HG03558 (cell line): ENCODE measurements around the gene ZFAND6.

ENCODE experiments used
- ATAC-seq: cut with Tn5 transposase; IDR thresholded peaks from one replicate; pipeline ENCODE4 v1.9.1; 2021; ENCODE audit warnings: moderate number of reproducible peaks; ENCODE audit not compliant: unreplicated experiment; ENCODE audit errors: extremely low read depth

Gene ZFAND6

GRCh38 chr15:80161468-80162016 lies 102.1 kb downstream of the ZFAND6 start:
- ATAC-seq = no peak

- no peak for ATAC-seq
These were observed 102.6 kb downstream of the ZFAND6 start for GRCh38 chr15:80162059-80162554.

- ATAC-seq = no peak
These were observed 103.7 kb downstream of the ZFAND6 start for GRCh38 chr15:80163217-80163616.

GRCh38 chr15:80163897-80164296 lies 104.4 kb downstream of the ZFAND6 start:
- no peak for ATAC-seq

DNA sequence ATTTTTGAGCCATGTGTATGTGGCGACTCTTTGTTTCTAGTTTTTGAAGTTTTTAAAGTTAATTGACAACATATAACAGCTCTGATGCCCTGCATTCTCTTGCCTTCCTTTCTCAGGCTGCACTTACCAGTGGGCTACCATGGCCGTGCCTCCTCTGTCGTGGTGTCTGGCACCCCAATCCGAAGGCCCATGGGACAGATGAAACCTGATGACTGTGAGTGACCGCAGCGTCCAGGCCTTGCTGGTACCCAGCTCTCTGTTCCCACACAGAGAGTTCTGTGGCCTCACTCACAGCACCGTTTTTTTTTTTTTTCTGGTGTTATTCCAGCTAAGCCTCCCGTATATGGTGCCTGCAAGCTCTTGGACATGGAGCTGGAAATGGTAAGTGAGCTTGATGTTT lies 108.5 kb downstream of the ZFAND6 start:
- ATAC-seq = no peak

DNA sequence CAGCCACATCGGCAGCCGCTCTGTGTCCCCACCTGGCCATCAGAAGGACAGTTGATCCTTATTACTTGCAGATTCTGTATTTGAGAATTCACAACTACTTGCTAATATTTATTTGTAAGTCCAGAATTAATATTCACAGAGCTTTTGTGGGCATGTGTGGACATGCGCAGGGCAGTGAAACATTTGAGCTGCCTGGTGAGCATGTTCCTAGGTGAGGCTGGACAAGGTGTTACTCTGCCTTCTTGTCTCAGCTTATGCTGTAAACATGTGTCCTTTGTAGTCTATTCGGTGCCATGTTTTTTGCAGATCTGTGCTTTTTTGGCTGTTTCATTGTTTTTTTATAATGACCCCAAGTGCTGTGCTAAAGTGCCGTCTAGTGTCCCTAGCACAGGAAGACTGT lies 108.9 kb downstream of the ZFAND6 start:
- no peak for ATAC-seq

DNA sequence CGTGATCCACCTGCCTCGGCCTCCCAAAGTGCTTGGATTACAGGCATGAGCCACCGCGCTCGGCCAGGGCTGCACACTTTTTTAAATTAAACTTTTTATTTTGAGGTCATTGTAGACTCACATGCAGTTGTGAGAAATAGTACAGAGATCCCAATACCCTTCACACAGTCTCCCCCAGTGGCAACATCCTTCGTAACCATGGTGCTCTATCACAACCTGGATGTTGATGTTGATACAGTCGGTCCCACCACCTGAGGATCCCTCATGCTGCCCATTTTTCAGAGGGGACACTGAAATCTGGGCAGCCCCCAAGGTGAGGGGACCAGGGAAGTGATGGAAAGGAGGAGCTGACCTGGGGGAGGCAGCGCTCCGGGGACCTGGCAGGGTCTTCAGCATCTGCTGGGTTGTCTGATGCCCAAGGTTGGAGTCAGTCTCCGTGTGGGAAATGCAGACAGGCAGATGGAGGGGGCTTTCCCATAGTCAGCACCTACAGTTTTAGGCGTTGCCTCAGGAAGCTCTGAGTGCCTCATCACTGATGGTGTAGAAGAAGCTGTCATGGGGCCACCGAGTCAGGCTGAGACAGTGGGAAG lies 110.4 kb downstream of the ZFAND6 start:
- ATAC-seq = no peak

DNA sequence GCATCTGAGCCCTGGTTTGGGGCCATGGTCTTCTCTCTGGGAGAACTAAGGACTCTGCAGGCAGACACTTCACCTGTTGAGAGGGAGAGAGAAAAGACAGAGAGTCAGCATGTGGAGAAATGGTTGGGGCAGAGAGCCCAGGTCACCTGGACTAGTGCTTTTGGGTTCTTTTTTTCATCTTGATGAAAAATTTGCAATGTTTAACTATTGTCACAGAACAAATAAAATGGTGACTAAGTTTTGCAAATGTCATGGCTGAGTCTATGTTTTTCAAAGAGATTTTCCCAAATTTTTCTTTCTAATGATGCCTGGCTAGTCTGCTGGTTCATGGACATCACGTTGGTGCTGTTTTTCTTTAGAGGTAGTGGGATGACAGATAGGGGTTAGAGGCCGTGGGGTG lies 111.1 kb downstream of the ZFAND6 start:
- no peak for ATAC-seq

- ATAC-seq = no peak
These were observed 112.3 kb downstream of the ZFAND6 start for GRCh38 chr15:80171787-80172186.

DNA sequence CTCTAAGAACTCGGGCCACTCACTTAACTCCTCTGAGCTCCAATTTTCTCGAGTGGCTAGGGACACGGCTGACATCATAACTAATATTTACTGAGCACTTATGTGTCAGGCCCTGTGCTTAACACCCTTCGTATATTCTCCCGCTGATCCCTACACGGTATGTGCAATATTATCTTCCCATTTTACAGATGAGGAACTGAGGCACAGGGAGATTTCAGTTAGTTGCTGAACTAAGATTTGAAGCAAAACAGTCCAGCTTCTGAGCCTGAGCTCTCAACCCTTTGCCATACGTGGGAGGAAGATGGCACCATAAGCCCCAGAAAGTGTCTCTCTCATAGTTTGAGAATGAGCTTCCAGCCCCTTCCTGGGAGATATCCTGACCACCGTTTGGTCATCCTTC lies 112.9 kb downstream of the ZFAND6 start:
- no peak for ATAC-seq

GRCh38 chr15:80173022-80173759 lies 113.7 kb downstream of the ZFAND6 start:
- ATAC-seq = no peak

DNA sequence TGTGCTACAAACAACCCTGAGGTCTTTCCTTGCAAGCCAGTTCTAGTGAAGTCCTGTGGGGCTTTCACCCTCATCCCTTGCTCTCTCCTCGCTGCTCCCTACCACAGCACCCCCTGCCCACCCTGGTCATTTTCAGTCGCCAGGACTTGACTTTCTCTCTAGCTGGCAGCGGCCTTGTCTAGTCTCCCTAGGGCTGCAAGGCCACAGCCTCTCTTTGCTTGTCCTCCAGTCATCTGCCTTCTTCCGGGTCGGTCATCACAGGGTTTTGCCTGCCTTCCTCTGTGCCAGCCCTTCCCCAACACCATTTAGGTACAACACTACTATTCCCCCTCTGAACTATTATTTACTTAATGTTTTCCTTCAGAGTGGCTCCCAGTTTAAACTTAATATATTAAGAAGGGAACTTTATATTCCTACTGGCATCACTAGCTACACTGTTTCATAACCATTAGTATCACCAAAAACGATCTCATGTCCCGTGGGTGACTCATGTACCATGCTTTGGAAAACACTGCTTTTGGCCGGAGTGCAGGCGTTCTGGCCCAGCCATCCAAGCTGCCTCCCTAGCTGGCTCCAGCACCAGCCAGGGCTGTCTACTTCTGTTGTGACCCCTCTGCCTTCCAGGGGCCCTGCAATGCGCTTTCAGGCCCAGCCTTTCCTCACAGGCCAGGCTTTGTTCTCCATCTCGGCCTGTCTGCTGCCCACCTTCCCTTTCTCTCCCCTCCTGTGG lies 114.7 kb downstream of the ZFAND6 start:
- no peak for ATAC-seq

GRCh38 chr15:80175436-80175835 lies 116.0 kb downstream of the ZFAND6 start:
- no peak for ATAC-seq

DNA sequence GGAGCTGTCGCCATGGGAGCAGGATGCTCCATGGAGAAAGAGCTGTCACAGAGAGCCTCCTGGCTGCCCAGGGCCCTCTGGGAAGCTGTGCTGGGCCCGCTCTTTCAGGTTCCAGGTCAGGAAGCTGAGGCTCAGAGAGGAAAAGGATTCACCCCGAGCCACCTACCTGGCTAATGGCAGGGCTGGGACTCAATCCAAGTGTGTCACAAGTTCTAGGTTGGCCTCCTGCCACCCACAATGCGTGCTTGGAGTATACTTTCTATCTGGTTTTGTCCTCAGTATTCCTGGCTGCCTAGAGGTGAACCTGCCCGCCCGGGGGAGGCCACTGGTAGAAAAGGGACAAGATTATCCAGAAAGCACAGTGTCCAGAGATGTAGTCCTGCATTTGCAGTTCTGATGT lies 117.0 kb downstream of the ZFAND6 start:
- ATAC-seq = no peak

- ATAC-seq = no peak
These were observed 117.7 kb downstream of the ZFAND6 start for GRCh38 chr15:80177156-80177555.

- ATAC-seq = no peak
These were observed 119.7 kb downstream of the ZFAND6 start for GRCh38 chr15:80179025-80179759.

- no peak for ATAC-seq
These were observed 120.5 kb downstream of the ZFAND6 start for GRCh38 chr15:80179935-80180334.

DNA sequence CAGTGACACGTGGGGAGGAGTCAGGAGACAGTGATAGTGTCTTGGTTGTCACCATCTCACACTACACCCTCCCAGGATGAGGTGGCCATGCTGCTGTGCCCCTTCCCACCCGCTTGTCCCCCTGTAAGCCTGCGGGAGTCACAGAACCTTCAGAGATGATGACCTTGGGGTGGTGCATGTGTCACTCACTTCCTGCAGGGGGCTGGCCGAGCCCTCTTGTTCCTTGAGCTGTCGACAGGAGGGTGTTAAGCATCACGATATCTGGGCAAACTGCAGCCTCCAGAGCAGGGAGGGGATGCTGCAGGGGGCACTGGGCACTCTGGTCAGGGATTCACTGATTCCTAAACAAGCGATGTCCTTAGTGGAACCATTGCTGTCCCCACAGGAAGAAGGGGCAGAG lies 121.0 kb downstream of the ZFAND6 start:
- no peak for ATAC-seq

DNA sequence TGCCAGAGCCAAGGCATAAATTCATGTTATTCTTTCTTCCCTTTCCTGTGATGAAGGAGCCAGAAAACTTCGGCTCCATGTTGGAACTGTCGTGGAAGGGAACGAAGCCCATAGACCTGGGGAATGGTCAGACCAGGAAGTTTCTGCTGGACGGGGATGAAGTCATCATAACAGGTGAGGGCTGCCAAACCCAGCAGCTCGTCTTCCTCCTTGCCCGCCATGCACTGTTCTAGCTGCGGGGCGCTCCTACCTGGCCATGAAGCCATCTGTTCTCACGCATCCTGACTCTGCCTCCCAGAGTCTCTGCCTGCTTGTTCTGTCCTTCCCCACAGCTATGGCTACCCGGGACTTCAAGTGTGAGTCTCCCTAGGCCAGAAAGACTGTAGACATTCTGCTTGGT lies 121.5 kb downstream of the ZFAND6 start:
- no peak for ATAC-seq

- no peak for ATAC-seq
These were observed 123.3 kb downstream of the ZFAND6 start for GRCh38 chr15:80182611-80183261.
